ENCODE data around the gene NPR1.

GRCh38 chr1:153655333-153655732 is 23.2 kb upstream of the NPR1 start:
- TF ChIP-seq CTCF (IDR thresholded peaks at IDR 0.05; ENCODE audit: low read depth, low read length, poor library complexity, severe bottlenecking), result no peak
- TF ChIP-seq EZH2phosphoT487 (IDR thresholded peaks at IDR 0.05; ENCODE audit: borderline replicate concordance, low read length), result no peak
